K562 (cell line): ENCODE results near the gene ADRA2B. TPM values are rescaled to one million over a fixed set of nuclear protein-coding genes. Genes with fewer than 3 reads are reported as not detected.

Experiments used
- GTF2A2 ChIP-seq: IDR thresholded peaks from 2 replicates; pipeline ENCODE4 v1.6.1; 2016; ENCODE audit warnings: mild to moderate bottlenecking, missing genetic modification characterization, missing compliant biosample characterization
- NKRF ChIP-seq: fragments of 450-650 bp; IDR thresholded peaks from 2 replicates; pipeline ENCODE4 v1.6.1; 2016; ENCODE audit warnings: borderline replicate concordance
- PCBP2 ChIP-seq: fragments of 200-400 bp; formaldehyde crosslinking; IDR thresholded peaks from 2 replicates; pipeline ENCODE4 v1.6.1; 2018; ENCODE audit warnings: low read length, low read depth, mild to moderate bottlenecking, moderate library complexity; ENCODE audit not compliant: poor library complexity, severe bottlenecking
- PPARD ChIP-seq: fragments of 250-450 bp; sonication (Bioruptor Pico); IDR thresholded peaks from 2 replicates; pipeline ENCODE4 v1.8.0; 2022; ENCODE audit warnings: inconsistent platforms, mild to moderate bottlenecking, moderate library complexity
- RUNX1 ChIP-seq: sonication (generic); IDR thresholded peaks from 2 replicates; pipeline ENCODE4 v1.6.1; 2016; ENCODE audit warnings: antibody characterized with exemption, low read depth
- SNIP1 ChIP-seq: fragments of 450-650 bp; IDR thresholded peaks from 2 replicates; pipeline ENCODE4 v1.7.1; 2017; ENCODE audit warnings: low read depth, mild to moderate bottlenecking
- THAP12 ChIP-seq: fragments of 250-450 bp; sonication (Bioruptor Pico); IDR thresholded peaks from 2 replicates; pipeline ENCODE4 v1.9.0; 2021; ENCODE audit warnings: mild to moderate bottlenecking, inconsistent platforms
- ZFP30 ChIP-seq: fragments of 250-450 bp; sonication (Bioruptor Pico); IDR thresholded peaks from 2 replicates; pipeline ENCODE4 v1.8.0; 2022; ENCODE audit warnings: moderate library complexity, mild to moderate bottlenecking, inconsistent platforms, borderline replicate concordance
- ZNF274 ChIP-seq: IDR thresholded peaks from 2 replicates; pipeline ENCODE4 v1.6.1; 2011; ENCODE audit warnings: low read depth, mild to moderate bottlenecking, low read length, moderate library complexity, borderline replicate concordance
- ZNF318 ChIP-seq, 2 experiments: fragments of 450-650 bp; IDR thresholded peaks; 2 replicates each; pipeline ENCODE4 v1.6.1; 2016; ENCODE audit warnings: mild to moderate bottlenecking in 2 of 2, borderline replicate concordance in 1 of 2, low read depth in 1 of 2, moderate library complexity in 1 of 2
- polyA plus RNA-seq, 8 experiments: library from polyadenylated mRNA; depleted of rRNA in 4 of 8; stranded (reverse) in 5 of 8; unstranded in 3 of 8; fragments of >200 nt; fragmentation: Nextera tagmentation in 2 of 8; fragmentation: Illumina TruSeq in 1 of 8; extraction: Ambion mirVana in 2 of 8; extraction: Trizol in 1 of 8; gene quantifications; 2 replicates each; pipeline versions ENCODE4 v1.2.1 to v1.2.3, GENCODE V29; 2011 to 2014; ENCODE audit warnings: inconsistent platforms in 1 of 8, missing spikeins in 1 of 8
- total RNA-seq, 7 experiments: library from RNA; depleted of rRNA in 6 of 7; stranded (reverse); fragments of >200 nt in 6 of 7; fragmentation: Illumina TruSeq in 2 of 7; extraction: Trizol in 2 of 7; gene quantifications; 2 replicates each; pipeline versions ENCODE4 v1.2.1 to v1.2.3, GENCODE V29; 2011 to 2021; ENCODE audit warnings: low replicate concordance in 1 of 7

ADRA2B gene
- total and polyA plus RNA-seq, 9 of the 15 experiments (the other 6 are each of a cell fraction or from before 2014, with no cell fraction given), result not detected

GRCh38 chr2:96135621-96136020 lies 19.2 kb upstream of the ADRA2B start (continued):
- no peak for TF ChIP-seq NKRF
- no peak for TF ChIP-seq THAP12
- no peak for TF ChIP-seq PPARD (CRISPR knock-in tag)
- TF ChIP-seq RUNX1, result no peak
- TF ChIP-seq GTF2A2 (tag), result no peak
- no peak for TF ChIP-seq ZNF274
- TF ChIP-seq ZNF318 (IDR thresholded peaks at IDR 0.05; ENCODE audit: borderline replicate concordance in 1 of 2, low read depth in 1 of 2), result no peak
- TF ChIP-seq SNIP1, result no peak
- no peak for TF ChIP-seq ZFP30 (CRISPR knock-in tag)
- TF ChIP-seq PCBP2, result no peak
